ENCODE results near the gene DCDC2B. TPM values are rescaled to one million over a fixed set of nuclear protein-coding genes. Genes with fewer than 3 reads are reported as not detected.

Gene DCDC2B
- total and polyA plus RNA-seq, 2 of the 13 experiments (the other 11 are each of a cell fraction or from before 2014, with no cell fraction given) = not detected

- TF ChIP-seq AKNA (CRISPR knock-in tag; IDR thresholded peaks at IDR 0.05; ENCODE audit: borderline replicate concordance) (no peak), TBP (CRISPR knock-in tag; IDR thresholded peaks at IDR 0.05) (no peak), ZFX (CRISPR knock-in tag; IDR thresholded peaks at IDR 0.05; ENCODE audit: low read depth) (no peak), RXRA (CRISPR knock-in tag; IDR thresholded peaks at IDR 0.05) (no peak), SETDB1 (CRISPR knock-in tag; IDR thresholded peaks at IDR 0.05; ENCODE audit: borderline replicate concordance) (no peak), BCL6 (CRISPR knock-in tag; IDR thresholded peaks at IDR 0.05) (peak; percentile 53), ZHX1 (CRISPR knock-in tag; IDR thresholded peaks at IDR 0.05; ENCODE audit: low read depth) (no peak), ZNF709 (CRISPR knock-in tag; IDR thresholded peaks at IDR 0.05) (no peak), FIP1L1 (IDR thresholded peaks at IDR 0.05; ENCODE audit: borderline replicate concordance, insufficient read depth, low read depth, low read length) (no peak), ZNF292 (CRISPR knock-in tag; IDR thresholded peaks at IDR 0.05; ENCODE audit: borderline replicate concordance, low read depth) (no peak), MBD4 (IDR thresholded peaks at IDR 0.05; ENCODE audit: borderline replicate concordance, low read length) (no peak), ZNF564 (CRISPR knock-in tag; IDR thresholded peaks at IDR 0.05) (no peak), TGIF2 (CRISPR knock-in tag; IDR thresholded peaks at IDR 0.05) (no peak)
- TF ChIP-seq, protein P1, sequence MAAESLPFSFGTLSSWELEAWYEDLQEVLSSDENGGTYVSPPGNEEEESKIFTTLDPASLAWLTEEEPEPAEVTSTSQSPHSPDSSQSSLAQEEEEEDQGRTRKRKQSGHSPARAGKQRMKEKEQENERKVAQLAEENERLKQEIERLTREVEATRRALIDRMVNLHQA (CRISPR knock-in tag; IDR thresholded peaks at IDR 0.05) = no peak
- TF ChIP-seq, protein P2, sequence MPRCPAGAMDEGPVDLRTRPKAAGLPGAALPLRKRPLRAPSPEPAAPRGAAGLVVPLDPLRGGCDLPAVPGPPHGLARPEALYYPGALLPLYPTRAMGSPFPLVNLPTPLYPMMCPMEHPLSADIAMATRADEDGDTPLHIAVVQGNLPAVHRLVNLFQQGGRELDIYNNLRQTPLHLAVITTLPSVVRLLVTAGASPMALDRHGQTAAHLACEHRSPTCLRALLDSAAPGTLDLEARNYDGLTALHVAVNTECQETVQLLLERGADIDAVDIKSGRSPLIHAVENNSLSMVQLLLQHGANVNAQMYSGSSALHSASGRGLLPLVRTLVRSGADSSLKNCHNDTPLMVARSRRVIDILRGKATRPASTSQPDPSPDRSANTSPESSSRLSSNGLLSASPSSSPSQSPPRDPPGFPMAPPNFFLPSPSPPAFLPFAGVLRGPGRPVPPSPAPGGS (CRISPR knock-in tag; IDR thresholded peaks at IDR 0.05) = no peak
- TF ChIP-seq, protein P3, sequence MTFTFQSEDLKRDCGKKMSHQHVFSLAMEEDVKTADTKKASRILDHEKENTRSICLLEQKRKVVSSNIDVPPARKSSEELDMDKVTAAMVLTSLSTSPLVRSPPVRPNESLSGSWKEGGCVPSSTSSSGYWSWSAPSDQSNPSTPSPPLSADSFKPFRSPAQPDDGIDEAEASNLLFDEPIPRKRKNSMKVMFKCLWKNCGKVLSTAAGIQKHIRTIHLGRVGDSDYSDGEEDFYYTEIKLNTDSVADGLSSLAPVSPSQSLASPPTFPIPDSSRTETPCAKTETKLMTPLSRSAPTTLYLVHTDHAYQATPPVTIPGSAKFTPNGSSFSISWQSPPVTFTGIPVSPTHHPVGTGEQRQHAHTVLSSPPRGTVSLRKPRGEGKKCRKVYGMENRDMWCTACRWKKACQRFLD (CRISPR knock-in tag; IDR thresholded peaks at IDR 0.05; ENCODE audit: borderline replicate concordance) = no peak
- TF ChIP-seq, protein P4, sequence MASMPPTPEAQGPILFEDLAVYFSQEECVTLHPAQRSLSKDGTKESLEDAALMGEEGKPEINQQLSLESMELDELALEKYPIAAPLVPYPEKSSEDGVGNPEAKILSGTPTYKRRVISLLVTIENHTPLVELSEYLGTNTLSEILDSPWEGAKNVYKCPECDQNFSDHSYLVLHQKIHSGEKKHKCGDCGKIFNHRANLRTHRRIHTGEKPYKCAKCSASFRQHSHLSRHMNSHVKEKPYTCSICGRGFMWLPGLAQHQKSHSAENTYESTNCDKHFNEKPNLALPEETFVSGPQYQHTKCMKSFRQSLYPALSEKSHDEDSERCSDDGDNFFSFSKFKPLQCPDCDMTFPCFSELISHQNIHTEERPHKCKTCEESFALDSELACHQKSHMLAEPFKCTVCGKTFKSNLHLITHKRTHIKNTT (CRISPR knock-in tag; IDR thresholded peaks at IDR 0.05) = no peak
Observed at GRCh38 chr1:32178380-32179192, 30.3 kb upstream of the DCDC2B start (continued).
